ENCODE data around the gene ROR1. TPM values are rescaled to one million over a fixed set of nuclear protein-coding genes. Genes with fewer than 3 reads are reported as not detected.

ROR1 gene
- total RNA-seq, 6 experiments from 2014 or later, result 7.4 to 9.4 (median 8.9) TPM

DNA sequence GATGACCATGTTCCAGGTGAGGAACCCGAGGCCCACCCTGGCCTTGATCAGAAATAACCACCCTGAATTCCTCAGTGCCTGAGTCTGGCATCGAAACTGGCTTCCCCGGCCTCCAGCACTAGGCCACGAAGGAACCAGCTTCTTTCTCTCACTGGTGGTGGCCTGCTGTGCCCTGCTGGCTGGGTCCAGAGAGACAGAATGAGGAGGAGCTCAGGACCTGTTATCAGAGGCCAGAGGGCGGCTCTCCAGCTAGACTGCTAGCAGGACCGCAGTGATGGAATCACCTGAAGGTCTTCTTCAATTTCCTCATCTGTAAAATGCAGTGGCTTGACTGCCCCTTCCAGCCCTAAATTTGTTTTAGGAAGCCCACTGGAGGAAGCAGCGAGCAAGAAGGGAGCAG lies 20.5 kb downstream of the ROR1 start:
- TF ChIP-seq, protein P1, sequence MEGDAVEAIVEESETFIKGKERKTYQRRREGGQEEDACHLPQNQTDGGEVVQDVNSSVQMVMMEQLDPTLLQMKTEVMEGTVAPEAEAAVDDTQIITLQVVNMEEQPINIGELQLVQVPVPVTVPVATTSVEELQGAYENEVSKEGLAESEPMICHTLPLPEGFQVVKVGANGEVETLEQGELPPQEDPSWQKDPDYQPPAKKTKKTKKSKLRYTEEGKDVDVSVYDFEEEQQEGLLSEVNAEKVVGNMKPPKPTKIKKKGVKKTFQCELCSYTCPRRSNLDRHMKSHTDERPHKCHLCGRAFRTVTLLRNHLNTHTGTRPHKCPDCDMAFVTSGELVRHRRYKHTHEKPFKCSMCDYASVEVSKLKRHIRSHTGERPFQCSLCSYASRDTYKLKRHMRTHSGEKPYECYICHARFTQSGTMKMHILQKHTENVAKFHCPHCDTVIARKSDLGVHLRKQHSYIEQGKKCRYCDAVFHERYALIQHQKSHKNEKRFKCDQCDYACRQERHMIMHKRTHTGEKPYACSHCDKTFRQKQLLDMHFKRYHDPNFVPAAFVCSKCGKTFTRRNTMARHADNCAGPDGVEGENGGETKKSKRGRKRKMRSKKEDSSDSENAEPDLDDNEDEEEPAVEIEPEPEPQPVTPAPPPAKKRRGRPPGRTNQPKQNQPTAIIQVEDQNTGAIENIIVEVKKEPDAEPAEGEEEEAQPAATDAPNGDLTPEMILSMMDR (IDR thresholded peaks at IDR 0.05), result no peak
- Mint-ChIP-seq H3K27ac (no peak overlapping the region), H3K36me3 (ENCODE audit: low read depth) (no peaks in the 10 kb centered on the region), H3K27me3 (ENCODE audit: insufficient read depth) (peaks cover 4% of the 10 kb centered on the region; the same call in 1 of the 2 replicates), H3K4me1 (ENCODE audit: low read depth) (peaks cover 18% of the 10 kb centered on the region), H3K4me3 (no peak overlapping the region), H3K9me3 (no peaks in the 10 kb centered on the region)
- DNase-seq, result no peak

- H3K36me3 Mint-ChIP-seq (ENCODE audit: low read depth), result no peaks in the 10 kb centered on the region
- H3K4me1 Mint-ChIP-seq (ENCODE audit: low read depth), result peaks cover 24% of the 10 kb centered on the region
- TF ChIP-seq, protein P1 (IDR thresholded peaks at IDR 0.05), result no peak
- no peaks in the 10 kb centered on the region for H3K9me3 Mint-ChIP-seq
- DNase-seq, result no peak
- H3K4me3 Mint-ChIP-seq, result no peak overlapping the region
- no peak overlapping the region for H3K27ac Mint-ChIP-seq
- H3K27me3 Mint-ChIP-seq (ENCODE audit: insufficient read depth), result peaks cover 4% of the 10 kb centered on the region; the same call in 1 of the 2 replicates
These were observed 21.1 kb downstream of the ROR1 start for GRCh38 chr1:63794939-63795378.

DNA sequence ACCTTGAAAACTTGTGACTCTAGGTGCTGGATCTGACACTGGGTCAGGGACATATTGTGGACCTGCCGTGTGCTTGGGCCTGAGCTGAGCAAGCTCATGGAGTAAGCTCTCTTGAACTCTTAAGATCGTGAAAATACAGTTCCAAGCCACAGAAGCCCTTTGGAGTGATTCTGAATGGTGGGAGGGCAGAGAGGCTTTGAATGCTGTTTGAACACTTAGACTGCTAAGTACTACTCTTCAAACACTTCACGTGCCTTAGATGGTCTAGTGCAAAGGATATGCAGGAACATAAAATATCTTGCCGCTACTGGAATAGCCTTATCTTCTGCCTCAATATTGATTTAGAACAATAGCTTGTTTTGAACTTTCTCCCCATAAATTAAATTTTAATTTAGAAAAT lies 21.6 kb downstream of the ROR1 start:
- Mint-ChIP-seq H3K4me3 (no peak overlapping the region), H3K36me3 (ENCODE audit: low read depth) (no peaks in the 10 kb centered on the region), H3K4me1 (ENCODE audit: low read depth) (peaks cover 29% of the 10 kb centered on the region), H3K9me3 (no peaks in the 10 kb centered on the region), H3K27ac (no peak overlapping the region), H3K27me3 (ENCODE audit: insufficient read depth) (peaks cover 4% of the 10 kb centered on the region; the same call in 1 of the 2 replicates)
- TF ChIP-seq, protein P1 (IDR thresholded peaks at IDR 0.05), result no peak
- no peak for DNase-seq

- no peak overlapping the region for H3K4me3 Mint-ChIP-seq
- DNase-seq, result no peak
- H3K27me3 Mint-ChIP-seq (ENCODE audit: insufficient read depth), result peaks cover 2% of the 10 kb centered on the region; the same call in 1 of the 2 replicates
- H3K27ac Mint-ChIP-seq, result no peak overlapping the region
- H3K9me3 Mint-ChIP-seq, result no peaks in the 10 kb centered on the region
- peaks cover 29% of the 10 kb centered on the region for H3K4me1 Mint-ChIP-seq (ENCODE audit: low read depth)
- TF ChIP-seq, protein P1 (IDR thresholded peaks at IDR 0.05), result no peak
- H3K36me3 Mint-ChIP-seq (ENCODE audit: low read depth), result no peaks in the 10 kb centered on the region
These were observed 23.4 kb downstream of the ROR1 start for GRCh38 chr1:63797056-63797726.

DNA sequence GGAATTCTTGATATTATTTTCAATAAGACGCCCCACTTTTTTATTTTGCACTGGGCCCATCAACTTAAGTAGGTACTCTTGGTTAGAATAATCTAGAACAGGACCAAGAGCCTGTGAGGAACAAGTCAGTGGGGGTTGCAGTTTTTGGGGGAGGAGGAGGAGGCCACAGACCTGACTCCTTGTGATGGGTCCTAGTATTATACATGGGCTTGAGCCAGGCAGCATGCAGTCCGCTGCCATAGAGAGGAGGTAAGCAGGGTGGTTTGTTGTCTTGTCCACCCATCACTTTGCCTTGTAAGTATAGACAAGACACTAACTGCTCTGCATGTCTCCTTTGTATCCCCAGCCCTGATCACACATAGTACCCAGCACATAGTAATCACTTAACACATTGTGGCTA lies 24.5 kb downstream of the ROR1 start:
- H3K9me3 Mint-ChIP-seq, result no peaks in the 10 kb centered on the region
- no peak overlapping the region for H3K27ac Mint-ChIP-seq
- H3K4me3 Mint-ChIP-seq, result no peak overlapping the region
- TF ChIP-seq, protein P1 (IDR thresholded peaks at IDR 0.05), result no peak
- no peak for DNase-seq
- H3K4me1 Mint-ChIP-seq (ENCODE audit: low read depth), result peaks cover 29% of the 10 kb centered on the region
- H3K27me3 Mint-ChIP-seq (ENCODE audit: insufficient read depth), result peaks cover 2% of the 10 kb centered on the region; the same call in 1 of the 2 replicates
- no peaks in the 10 kb centered on the region for H3K36me3 Mint-ChIP-seq (ENCODE audit: low read depth)
